GM19438 (cell line): ENCODE measurements around the gene VRK2.
"Not testable (repeated sequence)": the region's sequence is repeated elsewhere in the genome, so short reads cannot be mapped to it uniquely, and the experiment has no call there.

ENCODE experiments used
- ATAC-seq: cut with Tn5 transposase; IDR thresholded peaks from one replicate; pipeline ENCODE4 v1.9.1; 2021; ENCODE audit warnings: low read depth; ENCODE audit not compliant: unreplicated experiment

The VRK2 gene

DNA sequence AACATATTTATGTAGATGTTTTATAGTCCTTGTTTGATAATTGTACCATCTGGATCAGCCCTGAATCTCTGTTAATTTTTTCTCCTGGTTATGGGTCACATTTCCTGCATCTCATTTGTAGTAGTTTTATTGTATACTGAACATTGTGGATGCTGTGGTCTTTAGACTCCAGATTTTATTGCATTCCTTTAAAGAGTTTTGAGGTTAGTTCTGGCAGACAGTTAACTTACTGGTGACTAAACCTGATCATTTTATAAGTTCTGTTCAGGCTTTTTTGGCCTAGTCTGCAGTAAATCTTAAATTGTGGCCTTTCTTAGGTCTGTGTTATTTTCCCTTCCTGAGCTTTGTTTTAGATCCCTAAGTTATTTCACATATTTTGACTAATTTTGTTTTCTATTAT lies 110.2 kb downstream of the VRK2 start:
- no peak for ATAC-seq

DNA sequence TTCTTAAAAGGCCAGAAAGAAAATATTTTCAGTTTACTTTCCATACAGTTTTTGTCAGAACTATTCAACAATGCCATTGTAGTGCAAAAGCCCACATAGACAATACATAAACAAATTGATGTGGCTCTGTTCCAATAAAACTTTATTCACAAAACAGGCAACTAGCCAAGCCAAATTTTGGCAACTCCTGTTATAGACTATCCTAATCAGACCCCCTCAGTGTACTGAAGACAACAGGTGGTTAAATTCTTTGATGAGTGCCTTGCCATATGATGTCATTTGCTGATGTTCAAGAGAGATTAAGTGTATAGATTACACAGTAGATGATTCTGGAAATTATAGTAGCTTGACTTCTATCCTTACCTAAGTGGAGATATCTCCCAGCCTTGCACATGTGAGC lies 111.1 kb downstream of the VRK2 start:
- no peak for ATAC-seq

DNA sequence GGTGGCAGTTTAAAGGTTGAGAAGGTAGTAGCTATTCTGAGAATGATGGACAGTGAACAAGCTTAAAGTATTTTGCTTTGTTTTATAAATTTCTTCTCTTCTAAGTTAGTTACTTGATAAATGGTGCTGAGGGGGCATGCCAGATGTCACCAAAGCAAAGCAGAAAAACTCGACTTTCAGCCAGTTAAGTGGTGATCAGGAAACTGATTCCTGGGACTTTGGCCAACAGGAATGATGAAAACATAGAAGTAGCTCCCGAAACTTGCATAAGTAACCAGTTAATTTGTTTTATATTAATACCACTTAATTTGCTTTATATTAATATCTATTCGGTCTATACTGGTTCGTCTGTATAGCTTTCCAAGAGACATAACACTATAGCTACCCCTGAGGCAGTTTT lies 111.9 kb downstream of the VRK2 start:
- ATAC-seq: no peak

DNA sequence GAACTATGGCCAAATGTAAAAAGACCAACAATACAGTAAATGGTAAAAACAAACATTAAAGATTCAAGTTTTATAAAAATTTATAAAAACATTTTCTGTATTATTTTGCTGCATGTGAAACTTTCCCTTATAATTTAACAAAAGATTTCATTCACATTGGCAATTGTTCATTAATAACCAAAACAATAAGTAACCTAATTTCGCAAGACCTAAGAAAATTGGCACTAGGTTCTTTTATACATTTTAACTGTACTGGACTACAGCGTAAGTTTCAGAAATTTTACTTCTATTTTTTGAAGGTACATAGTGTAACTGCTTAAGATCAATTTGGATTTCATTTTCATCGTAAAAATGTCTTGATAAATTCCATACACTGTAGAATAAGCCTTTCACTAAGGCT lies 117.3 kb downstream of the VRK2 start:
- ATAC-seq: no peak

DNA sequence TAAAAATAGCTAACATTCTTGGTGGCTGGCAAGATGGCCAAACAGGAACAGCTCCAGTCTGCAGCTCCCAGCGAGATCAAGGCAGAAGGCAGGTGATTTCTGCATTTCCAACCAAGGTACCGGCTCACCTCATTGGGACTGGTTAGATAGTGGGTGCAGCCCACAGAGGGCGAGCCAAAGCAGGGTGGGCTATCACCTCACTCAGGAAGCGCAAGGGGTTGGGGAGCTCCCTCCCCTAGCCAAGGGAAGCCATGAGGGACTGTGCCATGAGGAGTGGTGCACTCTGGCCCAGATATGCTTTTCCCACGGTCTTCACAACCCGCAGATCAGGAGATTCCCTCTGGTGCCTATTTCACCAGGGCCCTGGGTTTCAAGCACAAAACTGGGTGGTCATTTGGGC lies 121.5 kb downstream of the VRK2 start:
- not testable (repeated sequence) for ATAC-seq

DNA sequence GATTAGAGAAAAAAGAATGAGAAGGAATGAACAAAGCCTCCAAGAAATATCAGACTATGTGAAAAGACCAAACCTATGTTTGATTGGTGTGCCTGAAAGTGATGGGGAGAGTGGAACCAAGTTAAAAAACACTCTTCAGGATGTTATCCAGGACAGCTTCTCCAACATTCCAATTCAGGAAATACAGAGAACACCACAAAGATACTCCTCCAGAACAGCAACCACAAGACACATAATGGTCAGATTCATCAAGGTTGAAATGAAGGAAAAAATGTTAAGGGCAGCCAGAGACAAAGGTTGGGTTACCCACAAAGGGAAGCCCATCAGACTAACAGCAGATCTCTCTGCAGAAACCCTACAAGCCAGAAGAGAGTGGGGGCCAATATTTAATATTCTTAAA lies 123.2 kb downstream of the VRK2 start:
- ATAC-seq: not testable (repeated sequence)

DNA sequence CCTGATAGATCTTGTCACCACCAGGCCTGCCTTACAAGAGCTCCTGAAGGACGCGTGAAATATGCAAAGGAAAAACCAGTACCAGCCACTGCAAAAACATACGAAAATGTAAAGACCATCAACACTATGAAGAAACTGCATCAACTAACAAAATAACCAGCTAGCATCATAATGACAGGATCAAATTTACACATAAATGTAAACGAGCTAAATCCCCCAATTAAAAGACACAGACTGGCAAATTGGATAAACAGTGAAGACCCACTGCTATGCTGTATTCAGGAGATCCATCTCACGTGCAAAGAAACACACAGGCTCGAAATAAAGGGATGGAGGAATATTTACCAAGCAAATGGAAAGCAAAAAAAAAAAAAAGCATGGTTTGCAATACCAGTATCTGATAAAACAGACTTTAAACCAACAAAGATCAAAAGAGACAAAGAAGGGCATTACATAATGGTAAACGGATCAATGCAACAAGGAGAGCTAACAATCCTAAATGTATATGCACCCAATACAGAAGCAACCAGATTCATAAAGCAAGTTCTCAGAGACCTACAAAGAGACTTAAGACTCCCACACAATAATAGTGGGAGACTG lies 123.8 kb downstream of the VRK2 start:
- not testable (repeated sequence) for ATAC-seq

DNA sequence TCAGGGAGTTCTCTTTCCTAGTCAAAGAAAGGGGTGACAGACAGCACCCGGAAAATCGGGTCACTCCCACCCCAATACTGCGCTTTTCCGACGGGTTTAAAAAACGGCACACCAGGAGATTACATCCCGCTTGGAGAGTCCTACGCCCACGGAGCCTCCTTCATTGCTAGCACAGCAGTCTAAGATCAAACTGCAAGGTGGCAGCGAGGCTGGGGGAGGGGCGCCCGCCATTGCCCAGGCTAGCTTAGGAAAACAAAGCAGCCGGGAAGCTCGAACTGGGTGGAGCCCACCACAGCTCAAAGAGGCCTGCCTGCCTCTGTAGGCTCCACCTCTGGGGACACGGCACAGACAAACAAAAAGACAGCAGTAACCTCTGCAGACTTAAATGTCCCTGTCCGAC lies 125.2 kb downstream of the VRK2 start:
- ATAC-seq: not testable (repeated sequence)

DNA sequence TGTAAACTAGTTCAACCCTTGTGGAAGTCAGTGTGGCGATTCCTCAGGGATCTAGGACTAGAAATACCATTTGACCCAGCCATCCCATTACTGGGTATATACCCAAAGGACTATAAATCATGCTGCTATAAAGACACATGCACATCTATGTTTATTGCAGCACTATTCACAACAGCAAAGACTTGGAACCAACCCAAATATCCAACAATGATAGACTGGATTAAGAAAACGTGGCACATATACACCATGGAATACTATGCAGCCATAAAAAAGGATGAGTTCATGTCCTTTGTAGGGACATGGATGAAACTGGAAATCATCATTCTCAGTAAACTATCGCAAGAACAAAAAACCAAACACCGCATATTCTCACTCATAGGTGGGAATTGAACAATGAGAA lies 130.6 kb downstream of the VRK2 start:
- not testable (repeated sequence) for ATAC-seq

DNA sequence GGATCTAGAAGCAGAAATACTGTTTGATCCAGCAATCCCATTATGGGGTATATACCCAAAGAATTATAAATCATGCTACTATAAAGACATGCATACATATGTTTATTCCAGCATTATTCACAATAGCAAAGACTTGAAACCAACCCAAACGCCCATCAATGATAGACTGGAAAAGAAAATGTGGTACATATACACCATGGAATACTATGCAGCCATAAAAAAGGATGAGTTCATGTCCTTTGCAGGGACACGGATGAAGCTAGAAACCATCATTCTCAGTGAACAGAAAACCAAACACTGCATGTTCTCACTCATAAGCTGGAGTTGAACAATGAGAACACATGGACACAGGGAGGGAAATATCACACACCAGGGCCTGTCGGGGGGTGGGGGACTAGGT lies 133.6 kb downstream of the VRK2 start:
- ATAC-seq: not testable (repeated sequence)

DNA sequence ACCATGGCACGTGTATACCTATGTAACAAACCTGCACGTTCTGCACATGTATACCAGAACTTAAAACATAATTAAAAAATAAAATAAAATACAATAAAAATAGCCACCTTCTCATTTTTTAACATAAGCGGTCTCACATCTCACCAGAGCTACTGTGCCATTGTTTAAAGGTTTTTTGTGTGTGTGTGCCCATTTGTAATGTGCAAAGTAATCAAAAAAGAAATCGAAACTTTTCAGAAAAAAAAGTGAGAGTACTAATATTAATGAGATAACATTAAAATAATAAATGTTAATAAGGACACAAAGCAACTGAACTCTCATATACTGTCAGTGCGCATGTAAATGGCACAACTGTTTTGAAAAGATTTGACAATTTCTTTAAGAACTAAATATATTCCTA lies 134.0 kb downstream of the VRK2 start:
- no peak for ATAC-seq

DNA sequence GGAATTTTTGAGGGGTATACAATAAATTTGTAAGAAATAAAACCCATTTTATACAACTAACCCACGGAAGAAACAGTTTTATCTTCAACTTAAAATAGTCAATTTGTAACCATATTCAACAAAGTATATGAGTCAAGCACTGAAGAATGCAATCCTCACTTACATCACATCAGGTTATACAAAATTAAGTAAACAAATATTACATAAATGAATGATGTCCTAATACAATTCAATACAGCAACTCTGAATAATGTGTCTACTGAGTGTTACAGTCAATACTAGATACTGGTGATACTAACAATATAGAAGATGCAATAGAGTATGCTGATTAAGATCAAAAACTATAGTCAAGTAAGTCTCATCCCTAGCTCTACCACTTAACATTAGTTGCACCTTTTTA lies 135.9 kb downstream of the VRK2 start:
- ATAC-seq: no peak

DNA sequence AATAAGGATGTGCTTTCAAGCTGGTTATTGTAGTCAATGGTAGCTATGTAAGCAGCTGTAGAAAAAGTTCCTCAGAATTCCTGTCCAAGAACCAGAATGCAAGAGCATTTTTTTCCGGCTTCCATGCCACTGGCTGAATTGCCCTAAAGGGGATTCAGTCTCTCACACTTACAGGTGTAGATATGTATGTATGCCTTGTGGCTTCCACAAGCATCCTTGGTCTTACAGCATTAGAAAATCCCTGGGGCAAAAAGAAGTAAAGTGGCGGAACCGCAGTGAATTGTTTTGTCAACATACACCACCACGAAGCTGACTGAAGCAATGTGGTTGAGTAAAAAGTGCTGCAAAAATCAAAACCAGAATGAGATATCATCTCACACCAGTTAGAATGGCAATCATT lies 139.9 kb downstream of the VRK2 start:
- ATAC-seq: no peak

DNA sequence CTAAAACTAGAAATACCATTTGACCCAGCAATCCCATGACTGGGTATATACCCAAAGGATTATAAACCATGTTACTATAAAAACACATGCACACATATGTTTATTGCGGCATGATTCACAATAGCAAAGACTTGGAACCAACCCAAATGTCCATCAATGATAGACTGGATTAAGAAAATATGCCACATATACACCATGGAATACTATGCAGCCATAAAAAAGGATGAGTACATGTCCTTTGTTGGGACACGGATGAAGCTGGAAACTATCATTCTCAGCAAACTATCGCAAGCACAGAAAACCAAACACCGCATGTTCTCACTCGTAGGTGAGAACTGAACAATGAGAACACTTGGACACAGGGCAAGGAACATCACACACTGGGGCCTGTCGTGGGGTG lies 140.4 kb downstream of the VRK2 start:
- ATAC-seq: not testable (repeated sequence)

DNA sequence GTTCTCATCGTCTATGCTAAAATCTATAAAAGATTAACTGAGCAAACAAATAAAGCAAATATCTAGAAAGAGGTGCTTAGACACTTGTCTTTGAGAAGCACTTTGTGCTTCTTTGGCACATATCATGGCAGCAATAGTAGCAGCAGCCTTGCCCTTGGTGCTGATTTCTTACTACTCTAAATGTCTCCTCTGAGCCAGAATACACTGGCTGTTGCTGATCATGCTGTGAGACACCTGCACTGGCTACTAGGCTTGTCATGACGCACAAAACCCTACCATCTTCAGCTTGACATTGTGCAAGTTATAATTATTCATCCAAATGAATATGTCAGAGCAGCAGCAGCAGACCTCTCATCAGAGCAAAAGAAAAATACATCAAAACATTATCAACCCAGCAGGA lies 147.9 kb downstream of the VRK2 start:
- ATAC-seq: no peak

DNA sequence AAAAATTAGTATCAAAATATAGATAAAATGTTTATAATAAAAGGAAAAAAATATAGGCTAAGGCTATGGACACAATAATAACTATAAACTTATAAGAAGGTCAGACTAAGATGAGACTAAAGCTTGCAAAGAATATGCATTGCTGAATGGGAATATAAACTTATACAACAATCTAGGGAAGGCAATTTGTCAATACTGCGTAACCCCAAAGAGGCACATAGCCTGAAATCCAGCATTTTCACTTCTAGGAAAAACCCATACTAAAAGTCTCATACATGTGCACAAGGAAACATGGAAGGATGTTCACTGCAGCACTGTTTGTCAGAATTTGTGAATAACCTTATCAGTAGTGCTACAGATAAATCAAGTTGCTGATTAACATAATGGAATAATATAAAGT lies 149.1 kb downstream of the VRK2 start:
- ATAC-seq: no peak

DNA sequence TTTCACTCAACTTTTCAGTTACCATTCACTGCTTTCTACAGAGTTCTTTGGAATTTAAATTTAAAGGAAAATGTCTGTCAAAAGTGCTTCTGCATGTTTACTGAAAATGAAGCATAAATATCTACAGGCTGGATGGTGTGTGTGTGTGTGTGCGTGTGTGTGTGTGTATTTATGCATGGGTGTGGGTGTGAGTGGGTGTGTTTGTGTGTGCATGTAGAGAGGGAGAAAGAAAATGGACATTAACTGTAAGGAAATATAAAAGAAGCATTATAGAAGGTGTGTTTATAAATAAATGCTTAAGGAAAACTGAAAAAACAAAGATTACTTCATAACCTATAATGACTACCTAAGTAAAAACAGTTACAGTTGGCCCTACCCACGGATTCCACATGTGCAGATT lies 151.3 kb downstream of the VRK2 start:
- ATAC-seq: no peak

DNA sequence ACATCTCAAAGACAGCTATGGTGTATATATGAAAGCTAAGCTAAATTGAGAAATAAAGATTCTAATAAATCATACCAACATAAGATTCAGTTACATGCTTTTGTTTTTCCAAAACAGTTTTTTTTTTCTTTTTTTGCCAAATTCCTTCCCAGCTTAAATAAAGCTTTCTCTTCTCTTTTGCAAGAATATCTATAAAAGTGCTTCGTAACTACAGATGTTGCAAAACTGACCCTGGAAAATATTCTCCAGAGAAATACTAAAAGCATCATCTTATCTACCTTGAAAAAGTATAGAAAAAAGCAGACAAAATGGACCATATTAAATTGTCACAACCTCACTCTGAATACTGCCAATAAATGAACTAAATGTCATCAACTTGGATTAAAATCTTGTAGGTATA lies 155.8 kb downstream of the VRK2 start:
- ATAC-seq: no peak

DNA sequence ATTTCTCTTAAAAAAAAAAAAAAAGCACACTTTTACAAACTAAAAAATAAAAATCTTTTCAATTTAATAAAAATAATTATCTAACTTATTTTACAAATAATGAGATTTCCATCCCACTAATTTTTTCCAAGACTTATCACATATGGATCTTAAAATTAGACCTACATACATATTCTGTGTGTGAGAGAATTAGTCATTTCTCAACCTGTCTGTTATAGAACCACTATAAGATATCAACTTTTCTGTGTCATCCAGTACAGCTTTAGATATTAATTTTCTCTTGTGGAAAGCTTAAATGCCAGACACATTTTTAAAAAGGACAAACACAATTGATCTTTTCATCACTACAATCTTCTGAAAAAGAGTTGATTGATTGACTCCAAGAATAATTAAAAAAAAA lies 156.4 kb downstream of the VRK2 start:
- ATAC-seq: no peak

DNA sequence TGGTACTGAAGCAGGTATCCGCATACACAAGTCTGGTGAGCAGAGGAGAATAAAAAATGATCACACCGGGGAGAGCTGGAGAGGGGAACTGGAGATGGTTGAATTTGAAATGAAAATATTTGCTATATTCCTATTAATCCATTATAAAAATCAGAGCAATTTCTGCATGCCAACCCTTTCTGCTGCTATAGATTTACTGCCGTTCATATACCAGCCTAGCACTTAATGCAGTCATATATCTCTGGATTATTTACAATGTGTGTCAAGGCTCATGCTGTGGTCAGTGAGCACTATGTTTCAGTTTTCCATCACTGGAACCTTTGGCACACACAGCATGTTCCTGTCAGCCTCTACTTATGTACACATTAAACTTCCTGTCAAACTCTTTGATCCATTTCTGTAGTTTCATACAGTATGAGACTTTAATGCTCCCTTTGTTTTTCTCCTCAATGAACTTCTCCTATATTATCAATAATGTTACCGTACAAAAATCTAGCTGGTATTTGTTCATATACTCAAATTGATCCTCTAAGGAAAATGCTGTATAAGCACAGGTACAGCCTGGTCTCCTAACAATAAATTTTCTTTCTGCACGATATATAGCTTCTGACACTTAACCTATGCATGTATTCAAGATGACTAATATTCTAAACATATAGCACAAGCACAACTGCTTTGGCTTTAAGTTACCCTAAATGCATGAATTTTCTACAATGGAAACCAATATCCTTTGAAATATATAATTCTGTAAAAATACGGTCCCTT lies 157.8 kb downstream of the VRK2 start:
- no peak for ATAC-seq

DNA sequence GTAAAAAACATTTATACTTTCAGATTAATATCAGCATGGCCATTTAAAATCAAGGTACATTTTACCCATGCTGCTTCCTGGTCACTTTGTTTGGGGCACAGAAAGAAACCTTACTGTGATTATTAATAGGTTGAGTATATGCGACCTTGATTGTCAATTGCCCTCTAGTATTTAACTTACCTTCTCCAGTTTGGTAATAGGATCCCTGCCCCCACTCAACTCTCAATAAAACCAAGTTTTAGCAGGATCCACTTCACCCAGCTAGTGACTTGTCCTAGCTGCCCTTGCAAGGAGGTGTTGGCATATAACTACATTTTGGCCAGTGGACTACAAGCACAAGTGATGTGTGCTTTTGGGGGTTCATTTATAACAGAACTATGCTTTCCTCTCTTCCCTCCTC lies 160.2 kb downstream of the VRK2 start:
- ATAC-seq: no peak

DNA sequence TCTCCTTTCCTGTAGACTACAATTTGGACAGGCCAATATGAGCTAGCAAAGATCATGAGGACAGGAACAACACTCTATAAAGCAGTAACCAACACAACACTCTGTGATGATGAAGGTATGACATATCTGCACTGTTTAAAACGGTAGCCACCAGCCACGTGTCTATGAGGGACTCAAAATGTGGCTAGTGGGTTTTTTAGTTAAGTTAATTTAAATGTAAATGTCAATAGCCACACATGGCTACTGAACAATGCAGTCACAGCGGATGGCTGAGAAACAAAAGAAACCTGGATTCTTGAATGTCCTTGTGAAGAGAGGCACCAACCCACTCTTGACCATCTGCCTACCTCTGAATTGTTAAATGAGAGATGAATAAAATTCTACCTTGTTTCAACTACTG lies 160.6 kb downstream of the VRK2 start:
- no peak for ATAC-seq
